HG03520 (cell line): ENCODE data around the gene CYP27A1.
"Not testable (repeated sequence)": the region's sequence is repeated elsewhere in the genome, so short reads cannot be mapped to it uniquely, and the experiment has no call there.

Experiments used
- ATAC-seq: cut with Tn5 transposase; IDR thresholded peaks from one replicate; pipeline ENCODE4 v1.9.1; 2021; ENCODE audit warnings: mild to moderate bottlenecking, moderate library complexity; ENCODE audit not compliant: unreplicated experiment

CYP27A1 gene

DNA sequence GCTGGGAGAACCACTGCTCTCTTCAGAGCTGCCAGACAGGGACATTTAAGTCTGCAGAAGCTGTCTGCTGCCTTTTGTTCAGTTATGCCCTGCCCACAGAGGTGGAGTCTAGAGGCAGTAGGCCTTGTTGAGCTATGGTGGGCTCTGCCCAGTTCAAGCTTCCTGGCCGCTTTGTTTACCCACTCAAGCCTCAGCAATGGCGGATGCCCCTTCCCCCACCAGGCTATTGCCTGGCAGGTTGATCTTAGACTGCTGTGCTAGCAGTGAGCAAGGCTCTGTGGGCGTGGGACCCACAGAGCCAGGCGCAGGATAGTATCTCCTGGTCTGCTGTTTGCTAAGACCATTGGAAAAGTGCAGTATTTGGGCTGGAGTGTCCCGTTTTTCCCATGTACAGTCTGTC lies 9.2 kb upstream of the CYP27A1 start:
- ATAC-seq, result not testable (repeated sequence)

DNA sequence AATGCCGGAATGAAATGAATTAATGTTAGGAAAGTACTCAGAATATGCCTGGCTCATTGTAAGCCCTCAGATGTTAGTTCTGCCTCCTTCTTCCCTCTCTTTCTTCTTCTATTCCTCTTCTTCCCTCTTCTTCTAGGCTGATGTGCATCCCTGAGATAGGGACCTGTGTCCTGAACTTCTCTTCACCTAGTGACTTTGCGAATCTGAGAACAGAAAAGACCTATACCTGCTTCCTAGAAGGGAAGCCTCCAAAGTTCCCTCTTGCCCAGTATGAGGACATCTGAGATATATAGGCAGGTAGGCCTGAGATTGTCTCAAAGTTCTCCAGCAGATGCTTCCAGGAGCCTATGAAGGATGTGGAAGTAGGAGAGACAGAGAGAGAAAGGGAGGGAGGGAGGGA lies 8.1 kb upstream of the CYP27A1 start:
- ATAC-seq, result no peak

DNA sequence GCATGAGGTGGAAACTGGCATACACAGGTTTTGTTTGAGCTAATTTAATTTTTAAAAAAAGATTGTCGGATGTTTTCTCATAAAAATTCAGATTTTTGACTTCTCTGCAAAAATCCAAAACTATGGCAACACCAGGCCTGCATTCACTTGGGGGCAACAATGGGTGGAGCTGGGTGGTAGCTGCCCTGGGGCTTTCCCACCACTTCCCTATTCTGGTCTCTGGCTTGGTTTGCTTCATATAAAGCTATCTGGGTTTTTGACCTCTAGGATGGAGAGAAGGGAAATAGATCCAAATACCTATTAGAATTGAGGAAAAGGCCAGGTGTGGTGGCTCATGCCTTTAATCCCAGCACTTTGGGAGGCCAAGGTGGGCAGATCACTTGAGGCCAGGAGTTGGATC lies 5.5 kb upstream of the CYP27A1 start:
- no peak for ATAC-seq

DNA sequence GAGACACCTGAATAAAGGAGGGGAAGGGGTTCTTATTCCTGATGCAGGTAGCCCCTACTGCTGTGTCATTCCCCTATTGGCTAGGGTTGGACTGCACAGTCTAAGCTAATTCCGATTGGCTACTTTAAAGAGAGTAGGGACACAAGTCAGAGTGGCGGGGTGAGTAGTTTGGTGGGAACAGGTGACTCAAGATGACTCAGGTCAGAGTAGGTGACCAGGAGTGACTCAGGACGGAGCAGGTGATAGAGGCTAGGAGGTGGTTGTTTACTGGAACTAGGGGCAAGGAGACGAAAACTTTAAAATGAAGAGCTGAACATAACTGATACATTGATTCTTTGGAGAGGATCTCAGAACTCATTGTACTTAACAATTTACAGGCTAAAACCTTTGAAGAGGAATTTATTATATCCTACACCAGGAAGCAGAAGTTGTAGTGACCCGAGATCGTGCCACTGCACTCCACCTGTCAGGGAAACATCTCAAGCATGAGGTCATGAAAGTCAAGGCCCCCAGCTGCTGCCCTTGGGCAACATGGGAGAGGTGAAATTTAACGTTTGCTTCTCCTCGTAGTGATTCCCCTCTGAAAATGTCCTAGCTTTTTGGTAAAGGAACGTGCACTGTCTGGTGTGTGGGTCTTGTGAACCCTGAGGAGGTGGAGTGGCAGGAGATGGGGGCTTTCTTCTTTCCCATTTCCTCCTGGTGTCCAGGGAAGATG lies 4.5 kb upstream of the CYP27A1 start:
- ATAC-seq, result no peak

DNA sequence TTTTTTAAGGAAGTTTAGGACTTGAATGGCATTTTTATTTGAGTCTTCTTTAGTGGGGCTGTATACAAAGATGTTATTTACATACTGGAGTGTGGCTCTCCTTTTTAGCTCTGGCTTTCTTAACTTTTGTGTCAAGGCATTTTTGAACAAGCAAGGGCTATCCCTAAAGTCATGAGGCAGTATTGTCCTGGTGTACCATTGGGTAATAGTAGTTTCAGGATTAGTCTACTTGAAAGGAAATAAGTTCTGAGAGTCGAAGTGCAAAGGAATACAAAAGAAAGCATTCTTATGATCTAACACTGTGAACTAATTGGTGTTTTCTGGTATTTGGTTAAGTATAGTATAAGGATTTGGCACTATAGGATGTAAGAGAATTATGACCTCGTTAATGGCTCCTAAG lies 1.9 kb upstream of the CYP27A1 start:
- no peak for ATAC-seq

DNA sequence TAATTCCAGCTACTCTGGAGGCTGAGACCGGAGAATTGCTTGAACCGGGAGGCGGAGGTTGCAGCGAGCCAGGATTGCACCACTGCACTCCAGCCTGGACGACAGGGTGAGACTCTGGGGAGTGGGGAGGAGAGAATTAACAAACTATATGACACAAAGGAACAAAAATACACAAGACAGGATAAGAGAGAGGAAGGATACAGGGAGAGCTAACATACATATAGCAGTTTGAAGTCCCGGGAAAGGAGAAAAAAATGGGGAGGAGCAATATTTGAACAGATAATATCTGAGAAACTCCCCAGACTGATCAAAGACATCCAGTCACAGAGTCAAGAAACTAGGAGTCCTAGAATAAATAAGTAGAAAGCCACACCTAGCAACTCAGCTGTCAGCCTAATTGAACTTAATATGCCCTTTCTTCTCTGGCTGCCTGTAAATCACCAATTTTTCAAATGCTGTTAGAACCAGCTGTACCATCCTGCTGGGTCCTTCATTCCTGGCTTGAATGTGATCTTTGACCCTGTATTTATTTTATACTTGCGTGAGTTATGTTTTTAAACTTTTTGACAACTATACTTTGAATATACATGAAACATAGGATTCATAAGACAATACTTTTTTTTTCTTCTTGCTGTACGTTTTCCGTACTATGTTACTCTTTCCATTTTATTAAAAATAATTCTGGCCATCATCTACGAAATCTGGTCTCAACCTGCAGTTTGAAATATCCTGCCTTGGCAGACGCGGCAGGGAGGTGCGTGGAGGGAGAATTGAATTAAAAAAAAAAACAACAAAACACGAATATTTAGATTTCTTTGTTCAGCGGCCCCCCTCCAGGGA lies 876 bp upstream of the CYP27A1 start:
- no peak for ATAC-seq

DNA sequence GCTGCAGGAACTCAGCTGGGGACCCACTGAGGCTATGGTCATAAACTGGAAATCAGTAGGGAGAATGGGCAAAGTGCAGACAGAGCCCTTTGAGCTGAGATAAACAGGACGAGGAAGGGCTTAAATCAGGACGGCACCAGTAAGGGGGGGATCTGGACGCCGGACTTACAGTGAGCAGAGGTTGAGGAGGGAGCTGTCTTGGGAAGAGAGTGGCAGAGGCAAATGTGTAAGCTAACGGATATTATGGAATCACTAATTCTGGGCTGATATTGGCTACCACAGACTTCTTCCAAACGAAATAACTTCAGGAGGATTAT lies 539 bp downstream of the CYP27A1 start:
- ATAC-seq, result no peak

DNA sequence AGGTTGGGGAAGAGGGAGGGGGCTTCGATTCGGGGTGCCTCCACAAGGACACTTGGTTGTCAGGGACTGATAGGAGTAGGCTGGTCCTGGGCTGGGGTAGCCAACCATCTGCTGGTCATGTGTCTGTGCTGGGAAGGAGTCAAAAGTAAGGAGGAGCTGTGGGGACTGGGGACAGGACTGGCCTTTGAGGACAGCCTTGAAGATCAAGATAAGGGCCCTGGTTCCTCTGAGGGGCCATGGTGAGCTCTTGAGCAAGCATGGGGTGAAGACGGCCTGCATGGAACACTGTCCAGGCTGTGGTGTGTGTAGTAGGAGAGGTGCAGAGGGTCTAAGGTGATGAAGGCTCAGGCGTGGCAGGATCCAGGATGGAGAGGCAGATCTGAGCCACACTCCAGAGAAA lies 1.7 kb downstream of the CYP27A1 start:
- no peak for ATAC-seq

DNA sequence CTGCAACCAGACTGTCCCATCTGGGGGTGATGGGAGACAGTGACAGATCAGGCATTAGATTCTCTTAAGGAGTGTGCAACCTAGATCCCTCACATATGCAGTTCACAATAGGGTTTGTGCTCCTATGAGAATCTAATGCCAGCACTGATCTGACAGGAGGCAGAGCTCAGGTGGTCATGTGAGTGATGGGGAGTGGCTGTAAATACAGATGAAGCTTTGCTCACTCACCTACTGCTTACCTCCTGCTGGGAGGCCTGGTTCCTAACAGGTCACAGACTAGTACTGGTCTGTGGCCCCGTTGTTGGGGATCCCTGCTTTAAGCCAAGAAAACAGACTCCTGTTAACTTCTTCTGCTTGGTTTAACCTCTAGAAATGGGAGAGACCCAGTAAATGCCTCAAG lies 3.2 kb downstream of the CYP27A1 start:
- no peak for ATAC-seq

DNA sequence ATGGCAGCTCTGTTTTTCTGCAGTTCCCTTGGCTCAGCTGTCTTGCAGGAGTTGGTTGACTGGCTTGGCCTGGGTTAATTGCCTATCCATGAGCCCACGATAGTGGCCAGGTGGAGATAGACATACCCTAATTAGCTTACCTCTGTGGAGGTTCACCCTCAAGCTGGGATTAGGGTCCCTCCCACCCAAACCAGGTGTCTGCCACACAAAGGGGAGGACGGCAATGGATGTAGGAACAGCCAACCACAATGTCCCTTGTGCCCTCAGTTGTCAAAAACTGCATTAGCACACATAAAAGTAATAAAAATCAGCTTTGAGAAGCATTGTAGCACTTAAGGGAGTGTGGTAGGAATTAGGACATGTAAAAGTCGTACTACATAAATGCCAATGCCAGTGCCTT lies 4.2 kb downstream of the CYP27A1 start:
- ATAC-seq, result no peak

DNA sequence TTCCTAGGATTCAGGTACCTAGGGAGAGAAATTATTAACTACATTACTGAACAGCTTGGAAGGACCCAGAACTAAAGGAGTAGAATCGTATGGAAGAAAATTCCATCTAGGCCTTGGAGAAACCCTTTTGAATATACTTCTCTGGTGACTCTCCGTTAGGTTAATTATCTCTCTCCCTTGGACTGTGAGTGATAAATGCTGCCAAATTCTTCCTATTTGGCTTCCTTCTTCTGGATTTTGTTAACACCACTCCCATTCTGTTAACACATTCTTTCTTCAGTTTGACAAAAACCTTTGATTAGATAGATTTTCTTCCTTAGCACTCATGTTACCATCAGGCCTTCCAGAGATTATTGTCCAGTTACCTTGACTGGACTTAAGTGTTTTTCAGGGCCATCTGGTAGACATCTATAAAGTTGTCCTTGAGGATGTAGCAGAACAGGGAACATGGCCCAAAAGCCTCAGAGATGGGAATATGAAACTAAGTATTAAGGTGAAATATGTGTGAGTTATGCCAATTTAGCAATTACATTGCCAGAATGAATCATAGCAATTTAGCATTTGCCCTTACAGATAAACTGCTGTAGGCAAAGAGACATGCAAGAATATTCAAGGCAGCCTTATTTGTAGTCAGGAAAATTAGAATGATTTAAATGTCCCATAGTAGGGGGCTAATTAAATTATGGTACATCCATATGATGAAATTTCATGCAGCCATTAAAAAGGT lies 6.7 kb downstream of the CYP27A1 start:
- ATAC-seq, result no peak

DNA sequence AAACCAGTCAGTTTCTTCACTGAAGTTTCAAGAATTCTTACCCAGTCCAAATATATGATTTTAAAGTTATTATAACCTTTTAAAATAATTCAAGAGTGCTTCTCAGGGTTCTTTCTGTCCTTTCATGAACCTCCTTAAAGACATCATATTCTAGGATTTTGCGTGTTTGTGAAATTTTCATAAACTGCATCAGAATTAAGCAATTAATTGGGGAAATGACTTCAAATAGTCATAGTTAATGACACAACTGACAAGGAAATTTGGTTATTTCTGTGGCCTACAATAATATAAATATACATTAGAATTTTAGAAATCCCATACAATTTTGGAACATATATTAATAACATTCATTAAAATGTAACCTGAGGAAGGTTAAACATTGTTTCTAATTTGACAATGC lies 10.5 kb downstream of the CYP27A1 start:
- no peak for ATAC-seq

DNA sequence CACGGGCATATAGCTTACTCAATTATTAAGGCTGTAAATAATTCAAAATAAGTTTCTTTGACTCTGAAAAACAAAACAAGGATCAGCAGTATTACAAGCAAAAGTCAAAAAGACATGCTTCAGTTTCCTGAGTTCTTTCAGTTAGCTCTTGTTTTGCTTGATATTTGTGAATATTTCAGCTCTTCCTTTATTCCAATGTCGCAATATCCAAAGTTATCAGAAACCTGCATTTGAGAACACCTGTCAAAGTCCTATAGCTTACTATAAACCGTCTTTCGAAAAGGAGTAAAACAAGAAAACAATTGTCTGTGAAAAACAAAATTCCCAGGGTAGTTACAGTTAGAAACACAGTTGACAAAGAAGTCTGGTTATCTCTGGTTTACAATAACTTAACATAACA lies 14.7 kb downstream of the CYP27A1 start:
- no peak for ATAC-seq

DNA sequence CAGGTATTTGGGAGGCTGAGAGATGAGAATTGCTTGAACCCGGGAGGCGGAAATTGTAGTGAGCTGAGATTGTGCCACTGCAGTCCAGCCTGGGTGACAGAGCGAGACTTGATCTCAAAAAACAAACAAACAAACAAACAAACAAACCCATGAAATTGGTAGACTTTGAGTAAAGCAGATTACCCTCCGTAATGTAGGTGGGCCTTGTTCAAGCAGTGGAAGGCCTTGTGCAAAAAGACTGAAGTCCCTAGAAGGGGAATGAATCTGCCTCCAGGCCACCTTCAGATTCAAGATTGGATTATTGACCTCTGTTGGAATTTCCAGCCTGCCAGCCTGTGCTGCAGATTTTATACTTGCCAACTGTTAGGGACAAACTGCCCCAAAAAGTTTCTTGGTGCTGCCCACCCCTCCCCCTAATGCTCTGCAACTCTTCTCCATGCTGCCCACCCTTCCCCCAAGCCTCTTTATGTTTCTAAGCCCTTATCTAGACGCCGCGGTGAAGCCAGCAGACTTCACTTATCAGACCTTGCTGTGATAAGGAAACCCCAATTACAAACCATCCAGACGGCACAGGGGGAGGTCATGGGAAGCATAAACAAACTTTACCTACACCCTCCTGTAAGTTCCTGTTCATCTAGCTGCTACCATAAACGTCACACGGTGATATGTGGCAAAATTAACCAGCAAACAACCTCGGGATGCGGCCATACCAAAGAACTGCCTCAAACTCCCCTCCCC lies 17.0 kb downstream of the CYP27A1 start:
- ATAC-seq, result no peak

DNA sequence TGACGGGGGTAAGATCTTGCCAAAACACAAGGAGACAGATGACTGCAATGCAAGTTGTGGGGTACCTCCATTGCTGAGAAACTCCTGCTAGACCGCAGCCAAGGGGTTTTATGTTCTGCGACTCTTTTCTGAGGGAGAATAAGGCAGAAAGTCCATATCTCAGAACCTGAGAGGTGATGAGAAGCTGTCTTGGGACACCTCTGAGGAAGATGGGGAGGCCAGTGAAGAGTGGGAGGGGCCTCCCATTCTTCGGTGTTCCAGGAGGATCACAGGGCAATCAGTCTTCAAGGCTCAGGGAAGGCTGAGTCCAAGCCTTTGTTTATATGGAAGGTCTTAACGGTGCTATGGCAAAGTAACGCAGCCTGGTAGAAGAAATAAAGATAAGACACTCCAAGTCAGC lies 18.0 kb downstream of the CYP27A1 start:
- ATAC-seq, result no peak

DNA sequence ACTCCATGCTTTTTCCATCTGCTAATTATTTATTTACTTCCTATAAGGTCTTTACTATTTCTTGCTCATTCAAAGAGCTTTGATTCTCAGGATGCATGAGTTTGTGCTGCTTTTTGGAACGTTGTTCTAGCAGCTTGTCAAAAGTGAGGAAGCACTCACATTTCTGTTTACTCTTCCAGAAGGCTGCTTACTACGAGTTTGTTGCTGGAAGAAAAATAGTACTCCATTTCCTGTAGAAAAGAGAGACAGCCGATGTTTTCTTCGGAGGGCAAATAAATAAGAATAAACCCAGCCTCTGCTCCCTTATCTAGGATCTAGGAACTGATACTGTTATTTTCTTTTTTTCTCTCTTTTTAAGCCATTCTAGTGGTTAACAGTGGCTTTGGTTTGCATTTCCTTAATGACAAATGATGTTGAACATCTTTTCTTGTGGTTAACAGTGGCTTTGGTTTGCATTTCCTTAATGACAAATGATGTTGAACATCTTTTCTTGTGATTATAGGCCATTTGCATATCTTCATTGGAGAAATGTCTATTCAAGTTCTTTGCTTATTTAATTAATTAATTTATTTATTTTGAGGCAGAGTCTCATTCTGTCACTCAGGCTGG lies 20.5 kb downstream of the CYP27A1 start:
- ATAC-seq, result no peak

DNA sequence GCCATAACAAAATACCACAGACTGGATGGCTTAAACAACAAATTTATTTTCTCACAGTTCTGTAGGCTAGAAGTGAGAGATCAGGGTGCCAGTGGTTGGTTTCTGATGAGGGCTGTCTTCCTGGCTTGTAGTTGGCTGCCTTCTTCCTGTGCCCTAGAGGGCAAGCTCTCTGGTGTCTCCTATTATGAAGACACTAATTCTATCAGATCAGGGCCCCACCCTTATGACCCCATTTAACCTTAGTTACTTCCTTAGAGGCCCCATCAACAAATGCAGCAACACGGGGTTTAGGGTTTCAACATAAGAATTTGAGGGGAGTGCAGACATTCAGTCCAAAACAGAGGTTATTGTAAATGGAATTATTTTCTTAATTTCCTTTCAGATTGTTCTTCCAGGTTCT lies 22.9 kb downstream of the CYP27A1 start:
- no peak for ATAC-seq

DNA sequence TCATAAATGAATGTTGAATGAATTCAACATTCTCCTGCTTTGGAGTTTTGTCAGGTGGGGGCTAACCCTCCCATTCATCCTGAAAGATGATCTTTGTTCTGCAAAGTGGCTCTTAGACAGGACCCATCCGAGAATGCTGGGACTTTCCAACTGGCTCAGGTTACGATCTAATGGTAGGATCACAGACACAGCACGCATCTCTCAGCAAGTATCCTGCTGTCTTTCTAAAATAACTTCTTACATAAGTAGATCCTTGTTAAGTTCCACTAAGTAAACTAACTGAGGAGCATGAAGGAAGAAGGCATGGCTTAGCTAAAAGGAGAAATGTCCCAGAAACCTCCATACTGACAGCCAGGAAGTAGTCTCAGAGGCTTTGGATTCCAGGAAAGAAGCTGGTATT lies 23.7 kb downstream of the CYP27A1 start:
- no peak for ATAC-seq

DNA sequence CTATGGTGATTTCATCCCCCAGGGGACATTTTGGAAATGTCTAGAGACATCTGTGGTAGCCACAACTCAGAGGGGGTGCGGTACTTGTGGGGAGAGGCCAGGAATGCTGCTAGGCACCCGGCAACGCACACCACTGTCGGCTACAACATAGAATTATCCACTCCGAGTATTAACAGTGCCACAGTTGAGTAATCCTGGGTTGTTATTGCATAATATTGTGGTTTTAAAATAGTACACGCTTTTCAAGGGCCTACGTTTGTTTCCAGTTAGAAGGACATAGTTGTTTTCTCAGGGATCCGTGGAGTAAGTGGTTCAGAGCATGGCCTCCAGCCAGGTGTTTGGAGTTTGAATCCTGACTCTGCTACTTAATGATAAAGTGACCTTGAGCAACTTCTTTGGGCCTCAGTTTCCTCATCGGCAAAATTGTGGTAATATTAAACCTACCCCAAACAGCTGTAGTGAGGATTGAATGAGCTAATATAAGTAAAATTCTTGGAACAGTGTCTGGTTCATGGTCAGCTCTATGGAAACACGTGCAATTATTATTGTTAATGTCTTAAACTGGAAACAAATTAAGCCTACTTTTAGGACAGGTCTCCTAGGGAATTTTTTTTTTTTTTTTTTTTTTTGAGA lies 24.5 kb downstream of the CYP27A1 start:
- ATAC-seq, result no peak

DNA sequence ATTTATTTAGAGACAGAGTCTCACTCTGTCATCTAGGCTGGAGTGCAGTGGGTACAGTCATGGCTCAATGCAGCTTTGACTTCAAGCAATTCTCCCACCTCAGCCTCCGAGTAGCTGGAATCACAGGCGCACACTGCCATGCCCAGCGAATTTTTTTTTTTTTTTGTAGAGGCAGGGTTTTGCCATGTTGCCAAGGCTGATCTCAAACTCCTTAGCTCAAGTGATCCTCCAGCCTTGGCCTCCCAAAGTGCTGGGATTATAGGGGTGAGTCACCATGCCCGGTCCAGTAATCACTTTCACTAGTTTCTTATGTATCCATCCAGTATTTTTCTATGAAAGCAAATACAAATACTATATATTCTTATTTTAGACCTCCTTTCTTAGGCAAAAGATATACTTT lies 25.7 kb downstream of the CYP27A1 start:
- no peak for ATAC-seq
